ENCODE data around the gene VIPR2.

Gene VIPR2

DNA sequence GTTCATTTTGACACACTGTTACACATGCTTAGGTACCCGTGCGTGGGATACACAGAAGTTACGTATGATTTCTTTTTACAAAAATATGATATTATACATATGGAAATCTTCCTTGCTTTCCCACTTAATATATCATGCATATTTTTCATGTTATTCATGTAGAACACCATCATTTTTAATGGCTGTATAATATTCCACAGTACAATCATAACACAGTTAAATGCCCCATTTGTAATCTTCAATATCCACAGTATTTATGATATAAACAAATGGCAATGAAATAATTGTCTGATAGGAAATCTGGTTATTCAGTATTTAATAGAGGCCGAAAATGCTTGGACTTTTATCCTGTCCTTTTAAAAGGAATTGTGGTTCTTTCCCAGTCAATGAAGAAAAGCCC is 23.2 kb downstream of the VIPR2 start:
- TF ChIP-seq, protein P1, sequence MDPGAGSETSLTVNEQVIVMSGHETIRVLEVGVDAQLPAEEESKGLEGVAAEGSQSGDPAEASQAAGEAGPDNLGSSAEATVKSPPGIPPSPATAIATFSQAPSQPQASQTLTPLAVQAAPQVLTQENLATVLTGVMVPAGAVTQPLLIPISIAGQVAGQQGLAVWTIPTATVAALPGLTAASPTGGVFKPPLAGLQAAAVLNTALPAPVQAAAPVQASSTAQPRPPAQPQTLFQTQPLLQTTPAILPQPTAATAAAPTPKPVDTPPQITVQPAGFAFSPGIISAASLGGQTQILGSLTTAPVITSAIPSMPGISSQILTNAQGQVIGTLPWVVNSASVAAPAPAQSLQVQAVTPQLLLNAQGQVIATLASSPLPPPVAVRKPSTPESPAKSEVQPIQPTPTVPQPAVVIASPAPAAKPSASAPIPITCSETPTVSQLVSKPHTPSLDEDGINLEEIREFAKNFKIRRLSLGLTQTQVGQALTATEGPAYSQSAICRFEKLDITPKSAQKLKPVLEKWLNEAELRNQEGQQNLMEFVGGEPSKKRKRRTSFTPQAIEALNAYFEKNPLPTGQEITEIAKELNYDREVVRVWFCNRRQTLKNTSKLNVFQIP (CRISPR knock-in tag; IDR thresholded peaks at IDR 0.05; ENCODE audit: borderline replicate concordance, low read depth): no peak
- no peak for TF ChIP-seq RARB (CRISPR knock-in tag; IDR thresholded peaks at IDR 0.05)
- TF ChIP-seq CSDC2 (CRISPR knock-in tag; IDR thresholded peaks at IDR 0.05): no peak
- TF ChIP-seq, protein P2, sequence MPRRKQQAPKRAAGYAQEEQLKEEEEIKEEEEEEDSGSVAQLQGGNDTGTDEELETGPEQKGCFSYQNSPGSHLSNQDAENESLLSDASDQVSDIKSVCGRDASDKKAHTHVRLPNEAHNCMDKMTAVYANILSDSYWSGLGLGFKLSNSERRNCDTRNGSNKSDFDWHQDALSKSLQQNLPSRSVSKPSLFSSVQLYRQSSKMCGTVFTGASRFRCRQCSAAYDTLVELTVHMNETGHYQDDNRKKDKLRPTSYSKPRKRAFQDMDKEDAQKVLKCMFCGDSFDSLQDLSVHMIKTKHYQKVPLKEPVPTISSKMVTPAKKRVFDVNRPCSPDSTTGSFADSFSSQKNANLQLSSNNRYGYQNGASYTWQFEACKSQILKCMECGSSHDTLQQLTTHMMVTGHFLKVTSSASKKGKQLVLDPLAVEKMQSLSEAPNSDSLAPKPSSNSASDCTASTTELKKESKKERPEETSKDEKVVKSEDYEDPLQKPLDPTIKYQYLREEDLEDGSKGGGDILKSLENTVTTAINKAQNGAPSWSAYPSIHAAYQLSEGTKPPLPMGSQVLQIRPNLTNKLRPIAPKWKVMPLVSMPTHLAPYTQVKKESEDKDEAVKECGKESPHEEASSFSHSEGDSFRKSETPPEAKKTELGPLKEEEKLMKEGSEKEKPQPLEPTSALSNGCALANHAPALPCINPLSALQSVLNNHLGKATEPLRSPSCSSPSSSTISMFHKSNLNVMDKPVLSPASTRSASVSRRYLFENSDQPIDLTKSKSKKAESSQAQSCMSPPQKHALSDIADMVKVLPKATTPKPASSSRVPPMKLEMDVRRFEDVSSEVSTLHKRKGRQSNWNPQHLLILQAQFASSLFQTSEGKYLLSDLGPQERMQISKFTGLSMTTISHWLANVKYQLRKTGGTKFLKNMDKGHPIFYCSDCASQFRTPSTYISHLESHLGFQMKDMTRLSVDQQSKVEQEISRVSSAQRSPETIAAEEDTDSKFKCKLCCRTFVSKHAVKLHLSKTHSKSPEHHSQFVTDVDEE (CRISPR knock-in tag; IDR thresholded peaks at IDR 0.05): no peak
- TF ChIP-seq ZFP30 (CRISPR knock-in tag; IDR thresholded peaks at IDR 0.05): no peak
- TF ChIP-seq TCF4 (CRISPR knock-in tag; IDR thresholded peaks at IDR 0.05; ENCODE audit: borderline replicate concordance): no peak
- no peak for TF ChIP-seq GLIS3 (CRISPR knock-in tag; IDR thresholded peaks at IDR 0.05)
- TF ChIP-seq ZNF565 (CRISPR knock-in tag; conservative IDR thresholded peaks at IDR 0.05; ENCODE audit: low read depth): no peak
- no peak for TF ChIP-seq ISL1 (CRISPR knock-in tag; IDR thresholded peaks at IDR 0.05)
- TF ChIP-seq ZNF8 (CRISPR knock-in tag; IDR thresholded peaks at IDR 0.05): no peak
- TF ChIP-seq, protein P3, sequence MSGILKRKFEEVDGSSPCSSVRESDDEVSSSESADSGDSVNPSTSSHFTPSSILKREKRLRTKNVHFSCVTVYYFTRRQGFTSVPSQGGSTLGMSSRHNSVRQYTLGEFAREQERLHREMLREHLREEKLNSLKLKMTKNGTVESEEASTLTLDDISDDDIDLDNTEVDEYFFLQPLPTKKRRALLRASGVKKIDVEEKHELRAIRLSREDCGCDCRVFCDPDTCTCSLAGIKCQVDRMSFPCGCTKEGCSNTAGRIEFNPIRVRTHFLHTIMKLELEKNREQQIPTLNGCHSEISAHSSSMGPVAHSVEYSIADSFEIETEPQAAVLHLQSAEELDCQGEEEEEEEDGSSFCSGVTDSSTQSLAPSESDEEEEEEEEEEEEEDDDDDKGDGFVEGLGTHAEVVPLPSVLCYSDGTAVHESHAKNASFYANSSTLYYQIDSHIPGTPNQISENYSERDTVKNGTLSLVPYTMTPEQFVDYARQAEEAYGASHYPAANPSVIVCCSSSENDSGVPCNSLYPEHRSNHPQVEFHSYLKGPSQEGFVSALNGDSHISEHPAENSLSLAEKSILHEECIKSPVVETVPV (CRISPR knock-in tag; IDR thresholded peaks at IDR 0.05): no peak
- no peak for TF ChIP-seq BACH2 (CRISPR knock-in tag; IDR thresholded peaks at IDR 0.05; ENCODE audit: borderline replicate concordance)
- TF ChIP-seq, protein P4, sequence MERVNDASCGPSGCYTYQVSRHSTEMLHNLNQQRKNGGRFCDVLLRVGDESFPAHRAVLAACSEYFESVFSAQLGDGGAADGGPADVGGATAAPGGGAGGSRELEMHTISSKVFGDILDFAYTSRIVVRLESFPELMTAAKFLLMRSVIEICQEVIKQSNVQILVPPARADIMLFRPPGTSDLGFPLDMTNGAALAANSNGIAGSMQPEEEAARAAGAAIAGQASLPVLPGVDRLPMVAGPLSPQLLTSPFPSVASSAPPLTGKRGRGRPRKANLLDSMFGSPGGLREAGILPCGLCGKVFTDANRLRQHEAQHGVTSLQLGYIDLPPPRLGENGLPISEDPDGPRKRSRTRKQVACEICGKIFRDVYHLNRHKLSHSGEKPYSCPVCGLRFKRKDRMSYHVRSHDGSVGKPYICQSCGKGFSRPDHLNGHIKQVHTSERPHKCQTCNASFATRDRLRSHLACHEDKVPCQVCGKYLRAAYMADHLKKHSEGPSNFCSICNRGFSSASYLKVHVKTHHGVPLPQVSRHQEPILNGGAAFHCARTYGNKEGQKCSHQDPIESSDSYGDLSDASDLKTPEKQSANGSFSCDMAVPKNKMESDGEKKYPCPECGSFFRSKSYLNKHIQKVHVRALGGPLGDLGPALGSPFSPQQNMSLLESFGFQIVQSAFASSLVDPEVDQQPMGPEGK (CRISPR knock-in tag; IDR thresholded peaks at IDR 0.05; ENCODE audit: borderline replicate concordance): no peak
- TF ChIP-seq PPARA (CRISPR knock-in tag; IDR thresholded peaks at IDR 0.05; ENCODE audit: borderline replicate concordance): no peak
- TF ChIP-seq OSR1 (CRISPR knock-in tag; IDR thresholded peaks at IDR 0.05): no peak
- no peak for TF ChIP-seq TOX (CRISPR knock-in tag; IDR thresholded peaks at IDR 0.05; ENCODE audit: borderline replicate concordance)
- no peak for ATAC-seq

DNA sequence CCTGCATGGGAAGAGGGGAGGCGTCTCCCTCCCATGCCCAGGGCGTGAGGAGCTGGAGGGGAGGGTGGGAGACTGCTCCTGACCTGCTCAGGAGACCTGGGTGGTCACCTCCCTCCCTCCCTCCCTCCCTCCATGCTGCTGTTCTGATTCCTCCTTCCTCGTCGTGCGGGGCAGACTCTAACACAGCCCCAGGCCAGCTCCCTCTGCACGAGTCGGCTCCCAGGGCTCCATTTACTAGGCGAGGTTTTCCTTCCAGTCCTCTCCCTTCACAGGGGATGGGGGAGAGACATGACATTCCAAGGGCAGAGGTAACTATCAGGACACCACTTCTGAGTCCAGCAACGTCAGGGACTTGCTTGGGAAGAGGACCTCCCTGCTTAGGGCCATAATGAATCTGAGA is 23.6 kb downstream of the VIPR2 start:
- TF ChIP-seq CSDC2 (CRISPR knock-in tag; IDR thresholded peaks at IDR 0.05): no peak
- ATAC-seq: no peak

DNA sequence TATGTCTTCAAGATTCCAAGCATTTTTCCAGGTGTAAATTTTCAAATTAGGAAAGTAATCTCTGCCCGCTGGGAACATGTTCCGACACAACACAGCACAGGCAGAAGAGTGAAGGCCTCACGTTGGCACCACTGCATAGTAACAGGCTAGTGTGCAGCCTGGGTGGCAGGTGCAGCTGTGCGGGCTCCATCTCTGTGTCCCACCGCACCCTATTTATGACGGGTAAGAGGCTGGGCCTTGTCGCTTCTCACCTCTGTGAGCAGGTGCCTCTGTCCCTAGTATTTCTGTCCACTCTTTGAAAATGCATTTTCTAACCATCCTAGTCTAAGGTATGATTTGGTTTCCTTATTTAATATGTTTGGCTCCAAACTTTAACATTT is 24.1 kb downstream of the VIPR2 start:
- TF ChIP-seq ZFP30 (CRISPR knock-in tag; IDR thresholded peaks at IDR 0.05) (no peak), ESRRG (CRISPR knock-in tag; IDR thresholded peaks at IDR 0.05) (no peak), PPARA (CRISPR knock-in tag; IDR thresholded peaks at IDR 0.05; ENCODE audit: borderline replicate concordance) (no peak), BACH2 (CRISPR knock-in tag; IDR thresholded peaks at IDR 0.05; ENCODE audit: borderline replicate concordance) (no peak), GLIS3 (CRISPR knock-in tag; IDR thresholded peaks at IDR 0.05) (no peak)
- TF ChIP-seq, protein P1 (CRISPR knock-in tag; IDR thresholded peaks at IDR 0.05; ENCODE audit: borderline replicate concordance, low read depth): no peak
- ATAC-seq: no peak

DNA sequence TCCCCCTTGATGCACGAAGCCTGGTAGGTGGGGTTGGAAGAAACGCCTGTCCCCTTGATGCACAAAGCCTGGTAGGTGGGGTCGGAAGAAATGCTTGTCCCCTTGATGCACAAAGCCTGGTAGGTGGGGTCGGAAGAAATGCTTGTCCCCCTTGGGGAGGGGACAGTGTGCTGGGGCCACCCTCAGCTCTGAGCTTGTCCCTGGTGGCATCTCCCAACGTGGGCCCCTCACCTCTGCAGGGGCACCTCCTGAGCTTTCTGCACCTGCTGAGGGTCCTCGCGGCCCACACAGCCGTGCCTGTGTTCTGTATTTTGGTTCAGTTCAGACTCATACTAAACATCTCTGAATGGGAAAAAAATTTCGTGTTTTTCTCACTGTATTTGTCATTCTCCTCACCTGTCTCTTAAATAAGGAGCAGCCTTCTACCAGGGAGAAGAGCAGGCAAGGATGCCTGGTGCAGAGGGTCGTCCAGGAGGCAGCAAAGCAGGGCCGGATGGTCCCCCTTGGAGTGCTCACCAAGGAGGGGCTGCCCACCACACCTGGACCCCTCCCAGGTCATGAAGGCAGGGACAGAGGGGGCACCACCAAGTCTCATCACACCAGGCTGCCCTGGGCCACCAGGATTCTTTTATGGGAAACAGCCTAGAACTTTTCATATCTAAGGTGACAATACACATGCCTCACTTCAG is 24.7 kb downstream of the VIPR2 start:
- no peak for ATAC-seq
- TF ChIP-seq ZFP3 (CRISPR knock-in tag; IDR thresholded peaks at IDR 0.05): no peak
- TF ChIP-seq TCF4 (CRISPR knock-in tag; IDR thresholded peaks at IDR 0.05; ENCODE audit: borderline replicate concordance): no peak
- TF ChIP-seq, protein P5, sequence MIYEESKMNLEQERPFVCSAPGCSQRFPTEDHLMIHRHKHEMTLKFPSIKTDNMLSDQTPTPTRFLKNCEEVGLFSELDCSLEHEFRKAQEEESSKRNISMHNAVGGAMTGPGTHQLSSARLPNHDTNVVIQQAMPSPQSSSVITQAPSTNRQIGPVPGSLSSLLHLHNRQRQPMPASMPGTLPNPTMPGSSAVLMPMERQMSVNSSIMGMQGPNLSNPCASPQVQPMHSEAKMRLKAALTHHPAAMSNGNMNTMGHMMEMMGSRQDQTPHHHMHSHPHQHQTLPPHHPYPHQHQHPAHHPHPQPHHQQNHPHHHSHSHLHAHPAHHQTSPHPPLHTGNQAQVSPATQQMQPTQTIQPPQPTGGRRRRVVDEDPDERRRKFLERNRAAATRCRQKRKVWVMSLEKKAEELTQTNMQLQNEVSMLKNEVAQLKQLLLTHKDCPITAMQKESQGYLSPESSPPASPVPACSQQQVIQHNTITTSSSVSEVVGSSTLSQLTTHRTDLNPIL (CRISPR knock-in tag; IDR thresholded peaks at IDR 0.05; ENCODE audit: low read depth): no peak
- TF ChIP-seq, protein P3 (CRISPR knock-in tag; IDR thresholded peaks at IDR 0.05): no peak
- TF ChIP-seq ZC3H10 (CRISPR knock-in tag; IDR thresholded peaks at IDR 0.05): no peak
- TF ChIP-seq ZNF565 (CRISPR knock-in tag; conservative IDR thresholded peaks at IDR 0.05; ENCODE audit: low read depth): no peak
- TF ChIP-seq PPARA (CRISPR knock-in tag; IDR thresholded peaks at IDR 0.05; ENCODE audit: borderline replicate concordance): no peak
- no peak for TF ChIP-seq CSDC2 (CRISPR knock-in tag; IDR thresholded peaks at IDR 0.05)
- TF ChIP-seq, protein P1 (CRISPR knock-in tag; IDR thresholded peaks at IDR 0.05; ENCODE audit: borderline replicate concordance, low read depth): no peak
